ENCODE data around the gene SPACA4.

- TF ChIP-seq RFX1 (IDR thresholded peaks at IDR 0.05) = no peak
- TF ChIP-seq PBX2 (CRISPR knock-in tag; IDR thresholded peaks at IDR 0.05; ENCODE audit: low read depth) = no peak
- TF ChIP-seq PBX2 (tag; conservative IDR thresholded peaks at IDR 0.05; ENCODE audit: low read depth) = no peak
- TF ChIP-seq CTCF (IDR thresholded peaks at IDR 0.05 in 2 of 3, conservative IDR thresholded peaks at IDR 0.05 in 1 of 3; ENCODE audit: insufficient read depth in 2 of 3, low read depth in 1 of 3, low read length in 3 of 3) = no peak
- TF ChIP-seq ZFX (CRISPR knock-in tag; IDR thresholded peaks at IDR 0.05) = no peak
- no peak for TF ChIP-seq MNT (conservative IDR thresholded peaks at IDR 0.05)
Observed at GRCh38 chr19:48624791-48625723, 18.5 kb downstream of the SPACA4 start.
